Nephron (organoid): ENCODE results near the gene RPUSD4.

Source experiments
- H3K27ac Mint-ChIP-seq, 3 experiments: 2 replicates each; pipeline ENCODE4 v1.8.0; 2020; ENCODE audit warnings: mixed read lengths in 3 of 3, mild to moderate bottlenecking in 2 of 3, moderate library complexity in 1 of 3
- H3K27me3 Mint-ChIP-seq: 2 replicates; pipeline ENCODE4 v1.8.0; 2021; ENCODE audit warnings: low read depth, mild to moderate bottlenecking, moderate library complexity, mixed read lengths
- H3K36me3 Mint-ChIP-seq: 2 replicates; pipeline ENCODE4 v1.8.0; 2020; ENCODE audit warnings: low read depth, mixed read lengths
- H3K4me1 Mint-ChIP-seq: 2 replicates; pipeline ENCODE4 v1.8.0; 2020; ENCODE audit warnings: mixed read lengths
- H3K4me3 Mint-ChIP-seq, 3 experiments: 2 replicates each; pipeline ENCODE4 v1.8.0; 2020; ENCODE audit warnings: mild to moderate bottlenecking in 3 of 3, mixed read lengths in 3 of 3, moderate library complexity in 2 of 3
- H3K9me3 Mint-ChIP-seq: 2 replicates; pipeline ENCODE4 v1.8.0; 2020; ENCODE audit warnings: mixed read lengths
- CTCF ChIP-seq, 3 experiments: fragments of 200-600 bp; sonication (generic); IDR thresholded peaks; one replicate each; pipeline ENCODE4 v1.5.0; 2021; ENCODE audit warnings: antibody characterized with exemption in 3 of 3; ENCODE audit not compliant: unreplicated experiment in 3 of 3

RPUSD4 gene

GRCh38 chr11:126207896-126208295 lies 3.6 kb downstream of the RPUSD4 start:
- H3K4me3 Mint-ChIP-seq, result no peak overlapping the region
- TF ChIP-seq CTCF (IDR thresholded peaks at IDR 0.05; ENCODE audit: unreplicated experiment in 3 of 3), result no peak
- H3K27me3 Mint-ChIP-seq, result no peaks in the 10 kb centered on the region
- peaks cover 17% of the 10 kb centered on the region for H3K4me1 Mint-ChIP-seq
- H3K27ac Mint-ChIP-seq, result no peak overlapping the region
- no peaks in the 10 kb centered on the region for H3K9me3 Mint-ChIP-seq
- peaks cover 51% of the 10 kb centered on the region for H3K36me3 Mint-ChIP-seq

- peaks cover 67% of the 10 kb centered on the region for H3K36me3 Mint-ChIP-seq
- no peaks in the 10 kb centered on the region for H3K27me3 Mint-ChIP-seq
- no peaks in the 10 kb centered on the region for H3K4me1 Mint-ChIP-seq
- no peak for TF ChIP-seq CTCF (IDR thresholded peaks at IDR 0.05; ENCODE audit: unreplicated experiment in 3 of 3)
- no peak overlapping the region for H3K27ac Mint-ChIP-seq
- H3K4me3 Mint-ChIP-seq, result no peak overlapping the region
- no peaks in the 10 kb centered on the region for H3K9me3 Mint-ChIP-seq
Observed at GRCh38 chr11:126205359-126205758, 6.1 kb downstream of the RPUSD4 start.

DNA sequence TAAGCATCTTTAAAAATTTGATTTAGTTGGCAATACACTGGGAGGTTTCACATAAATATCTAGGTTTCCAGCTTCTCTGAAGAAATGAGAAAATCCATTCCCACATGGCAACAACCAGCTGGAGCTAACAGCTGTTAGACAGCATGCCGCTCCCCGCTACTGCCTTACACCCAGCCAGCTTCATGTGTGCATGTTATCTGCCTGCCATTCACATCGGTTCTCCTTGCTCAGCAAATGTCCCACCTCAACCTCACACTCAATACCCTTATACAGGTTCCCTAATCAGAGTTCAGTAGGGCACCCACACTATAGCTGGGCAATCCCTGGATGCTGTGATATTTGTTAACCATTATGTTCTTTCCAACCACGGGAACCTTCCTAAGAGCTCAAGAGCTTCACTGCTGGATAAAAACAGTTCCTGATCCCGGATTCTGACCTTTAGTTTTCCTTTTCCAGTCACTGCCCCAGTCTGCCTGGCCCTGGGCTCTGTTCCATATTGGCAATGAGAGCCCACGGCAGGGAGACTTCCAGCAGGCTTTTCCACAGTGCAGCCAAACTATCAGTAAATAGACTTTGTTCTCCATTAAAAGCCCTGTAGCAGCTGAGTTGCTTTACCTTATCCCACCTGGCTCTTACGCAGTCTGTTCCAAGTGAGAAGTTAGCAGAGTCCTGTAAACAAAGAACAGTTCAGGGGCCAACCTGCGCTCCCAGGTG lies 8.6 kb downstream of the RPUSD4 start:
- Mint-ChIP-seq H3K27ac (no peak overlapping the region), H3K4me1 (no peaks in the 10 kb centered on the region), H3K27me3 (no peaks in the 10 kb centered on the region), H3K36me3 (peaks cover 67% of the 10 kb centered on the region), H3K4me3 (no peak overlapping the region), H3K9me3 (no peaks in the 10 kb centered on the region)
- TF ChIP-seq CTCF (IDR thresholded peaks at IDR 0.05; ENCODE audit: unreplicated experiment in 3 of 3), result no peak

GRCh38 chr11:126198648-126199047 lies 12.8 kb downstream of the RPUSD4 start:
- no peak overlapping the region for H3K4me3 Mint-ChIP-seq
- no peak overlapping the region for H3K27ac Mint-ChIP-seq
- H3K27me3 Mint-ChIP-seq, result no peaks in the 10 kb centered on the region
- H3K36me3 Mint-ChIP-seq, result peaks cover 81% of the 10 kb centered on the region
- TF ChIP-seq CTCF (IDR thresholded peaks at IDR 0.05; ENCODE audit: unreplicated experiment in 3 of 3), result no peak
- H3K9me3 Mint-ChIP-seq, result peaks cover 8% of the 10 kb centered on the region
- peaks cover 7% of the 10 kb centered on the region for H3K4me1 Mint-ChIP-seq

GRCh38 chr11:126197277-126197939 lies 14.0 kb downstream of the RPUSD4 start:
- Mint-ChIP-seq H3K4me3 (no peak overlapping the region), H3K27me3 (no peaks in the 10 kb centered on the region), H3K9me3 (peaks cover 8% of the 10 kb centered on the region), H3K4me1 (peaks cover 10% of the 10 kb centered on the region), H3K27ac (peak overlapping the region in 2 of 3 experiments; percentile 71 to 87), H3K36me3 (peaks cover 84% of the 10 kb centered on the region)
- TF ChIP-seq CTCF (IDR thresholded peaks at IDR 0.05; ENCODE audit: unreplicated experiment in 3 of 3), result no peak

GRCh38 chr11:126195119-126195518 lies 16.3 kb downstream of the RPUSD4 start:
- Mint-ChIP-seq H3K4me1 (peaks cover 20% of the 10 kb centered on the region), H3K36me3 (peaks cover 85% of the 10 kb centered on the region), H3K27me3 (no peaks in the 10 kb centered on the region), H3K4me3 (no peak overlapping the region), H3K27ac (no peak overlapping the region), H3K9me3 (peaks cover 8% of the 10 kb centered on the region)
- no peak for TF ChIP-seq CTCF (IDR thresholded peaks at IDR 0.05; ENCODE audit: unreplicated experiment in 3 of 3)
